Measurements from ENCODE around the gene LAG3. TPM values are rescaled to one million over a fixed set of nuclear protein-coding genes. Genes with fewer than 3 reads are reported as not detected.

LAG3 gene
- total RNA-seq, 1 experiment from 2014 or later: 0.58 TPM

DNA sequence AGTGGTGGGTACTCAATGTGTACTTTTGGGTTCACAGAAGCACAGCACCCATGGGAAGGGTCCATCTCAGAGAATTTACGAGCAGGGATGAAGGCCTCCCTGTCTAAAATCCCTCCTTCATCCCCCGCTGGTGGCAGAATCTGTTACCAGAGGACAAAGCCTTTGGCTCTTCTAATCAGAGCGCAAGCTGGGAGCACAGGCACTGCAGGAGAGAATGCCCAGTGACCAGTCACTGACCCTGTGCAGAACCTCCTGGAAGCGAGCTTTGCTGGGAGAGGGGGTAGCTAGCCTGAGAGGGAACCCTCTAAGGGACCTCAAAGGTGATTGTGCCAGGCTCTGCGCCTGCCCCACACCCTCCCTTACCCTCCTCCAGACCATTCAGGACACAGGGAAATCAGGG lies 47.8 kb downstream of the LAG3 start:
- Mint-ChIP-seq H3K4me3 (ENCODE audit: unreplicated experiment) (no peak overlapping the region), H3K9me3 (ENCODE audit: unreplicated experiment) (no peaks in the 10 kb centered on the region), H3K27me3 (ENCODE audit: insufficient read depth, unreplicated experiment) (peaks cover 56% of the 10 kb centered on the region), H3K4me1 (ENCODE audit: insufficient read depth, unreplicated experiment) (peaks cover 3% of the 10 kb centered on the region), H3K36me3 (ENCODE audit: insufficient read depth, unreplicated experiment) (no peaks in the 10 kb centered on the region), H3K27ac (ENCODE audit: low read depth, unreplicated experiment) (no peak overlapping the region)
- ChIA-PET POLR2A (no interaction called here), CTCF (interaction anchor here (0.6 to 1.6 kb wide), 4 partner anchors 13 to 124 kb away, joined by 3 to 8 read pairs (median 4); no protein-coding TSS in a partner anchor)
- TF ChIP-seq, protein P1, sequence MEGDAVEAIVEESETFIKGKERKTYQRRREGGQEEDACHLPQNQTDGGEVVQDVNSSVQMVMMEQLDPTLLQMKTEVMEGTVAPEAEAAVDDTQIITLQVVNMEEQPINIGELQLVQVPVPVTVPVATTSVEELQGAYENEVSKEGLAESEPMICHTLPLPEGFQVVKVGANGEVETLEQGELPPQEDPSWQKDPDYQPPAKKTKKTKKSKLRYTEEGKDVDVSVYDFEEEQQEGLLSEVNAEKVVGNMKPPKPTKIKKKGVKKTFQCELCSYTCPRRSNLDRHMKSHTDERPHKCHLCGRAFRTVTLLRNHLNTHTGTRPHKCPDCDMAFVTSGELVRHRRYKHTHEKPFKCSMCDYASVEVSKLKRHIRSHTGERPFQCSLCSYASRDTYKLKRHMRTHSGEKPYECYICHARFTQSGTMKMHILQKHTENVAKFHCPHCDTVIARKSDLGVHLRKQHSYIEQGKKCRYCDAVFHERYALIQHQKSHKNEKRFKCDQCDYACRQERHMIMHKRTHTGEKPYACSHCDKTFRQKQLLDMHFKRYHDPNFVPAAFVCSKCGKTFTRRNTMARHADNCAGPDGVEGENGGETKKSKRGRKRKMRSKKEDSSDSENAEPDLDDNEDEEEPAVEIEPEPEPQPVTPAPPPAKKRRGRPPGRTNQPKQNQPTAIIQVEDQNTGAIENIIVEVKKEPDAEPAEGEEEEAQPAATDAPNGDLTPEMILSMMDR (IDR thresholded peaks at IDR 0.05; ENCODE audit: unreplicated experiment): no peak
- intact Hi-C loops (cut with micrococcal nuclease): no loop called here
- BruUV-seq (replicated peaks): no TSS peak
- DNase-seq (ENCODE audit: unreplicated experiment): no peak

DNA sequence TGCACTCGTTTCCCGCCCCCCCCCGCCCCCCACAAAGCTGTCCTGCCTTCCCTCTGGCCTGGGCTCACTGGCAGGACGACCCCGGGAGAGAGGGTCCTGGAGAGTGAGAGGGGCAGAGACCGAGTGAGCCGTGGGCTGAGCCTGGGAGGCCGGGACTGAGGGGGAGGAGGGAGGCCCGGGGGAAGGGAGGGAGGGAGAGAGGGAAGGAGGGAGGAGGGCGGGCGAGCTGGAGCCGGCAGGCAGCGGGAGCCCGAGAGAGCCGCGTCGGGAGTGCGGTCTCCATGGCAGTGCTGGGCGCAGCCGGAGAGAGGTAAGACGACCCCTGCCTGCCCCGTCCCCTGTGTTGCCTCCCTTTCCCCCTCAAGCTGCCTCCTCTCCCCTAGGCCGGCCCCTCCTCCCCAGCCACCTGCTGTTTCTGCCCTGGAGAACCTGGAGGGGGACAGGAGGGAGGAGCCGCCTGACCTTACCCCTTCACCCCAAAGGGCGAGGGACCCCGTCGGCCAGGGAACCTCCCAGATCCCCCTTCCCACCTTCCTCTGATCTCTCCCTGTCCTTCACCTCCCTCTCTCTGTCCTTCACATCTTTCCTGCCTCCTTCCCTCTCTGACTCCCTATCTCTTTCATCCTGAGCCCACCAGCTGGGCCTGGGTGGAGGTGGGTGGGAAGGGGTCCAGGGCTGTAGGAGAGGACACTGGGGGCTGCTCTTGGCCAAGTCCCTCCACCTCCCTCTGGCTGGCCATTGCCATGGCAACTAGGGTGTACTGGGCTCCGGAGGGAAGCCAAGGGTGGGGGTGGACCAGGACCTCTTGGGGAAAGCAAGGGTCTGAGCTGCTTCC lies 49.5 kb downstream of the LAG3 start, which contains the start of gene GPR162:
Gene GPR162 (plus strand): TSS at position 231 of the 835 bp plus-strand sequence. CDS start 2,078 bp downstream, outside the sequence.
- Mint-ChIP-seq H3K27me3 (ENCODE audit: insufficient read depth, unreplicated experiment) (peaks cover 68% of the 10 kb centered on the region), H3K9me3 (ENCODE audit: unreplicated experiment) (no peaks in the 10 kb centered on the region), H3K27ac (ENCODE audit: low read depth, unreplicated experiment) (no peak within 1 kb of the TSS), H3K4me3 (ENCODE audit: unreplicated experiment) (no peak within 1 kb of the TSS), H3K36me3 (ENCODE audit: insufficient read depth, unreplicated experiment) (no peaks in the 10 kb centered on the region), H3K4me1 (ENCODE audit: insufficient read depth, unreplicated experiment) (peaks cover 9% of the 10 kb centered on the region)
- CTCF ChIA-PET: interaction anchor here (0.6 to 1.6 kb wide), 8 partner anchors 11 to 251 kb away, joined by 3 to 8 read pairs (median 3); partner anchors contain the start of gene MLF2
- BruUV-seq (replicated peaks): no TSS peak
- intact Hi-C loops (cut with micrococcal nuclease): no loop called here
- TF ChIP-seq, protein P1 (IDR thresholded peaks at IDR 0.05; ENCODE audit: unreplicated experiment): no peak
- no peak for DNase-seq (ENCODE audit: unreplicated experiment)
- POLR2A ChIA-PET: interaction anchor here (0.5 kb wide), 1 partner anchor 51 kb away, joined by 4 read pairs; the partner anchor contains the start of gene SPSB2

DNA sequence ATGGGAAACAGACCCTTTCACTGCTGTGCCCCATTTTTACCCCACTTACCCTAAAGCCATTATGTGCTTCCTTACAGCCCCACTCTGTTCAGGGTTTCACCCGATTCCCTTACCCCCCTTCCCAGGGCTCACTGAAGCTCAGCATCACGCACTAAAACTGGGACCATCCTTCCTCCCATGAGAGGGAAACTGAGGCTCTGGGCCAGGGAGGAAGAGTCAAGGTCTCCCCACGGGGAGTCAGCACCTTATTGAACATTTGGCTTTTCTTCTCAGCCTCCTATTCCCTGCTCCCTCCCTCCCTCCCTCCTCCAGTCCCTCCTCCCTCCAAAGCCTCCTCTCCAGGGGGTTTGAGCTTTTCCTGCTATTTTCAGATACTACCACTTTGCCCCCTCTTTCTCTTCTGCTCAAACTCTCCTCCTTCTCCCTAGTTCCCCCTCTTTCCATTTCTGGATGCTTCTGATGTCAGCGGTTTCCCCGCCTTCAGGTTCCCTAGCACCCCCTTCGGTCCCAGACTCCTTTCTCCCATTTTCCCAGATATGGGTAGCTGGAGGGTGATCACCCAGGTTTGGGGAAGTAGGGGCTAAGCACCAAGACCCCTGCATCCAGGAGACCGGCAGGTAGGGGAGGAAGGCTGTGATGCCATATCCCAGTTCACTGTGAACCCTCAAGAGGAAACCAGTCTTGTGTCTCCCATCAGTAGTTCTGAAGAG lies 50.3 kb downstream of the LAG3 start:
- no TSS peak for BruUV-seq (replicated peaks)
- H3K4me1 Mint-ChIP-seq (ENCODE audit: insufficient read depth, unreplicated experiment): peaks cover 15% of the 10 kb centered on the region
- H3K9me3 Mint-ChIP-seq (ENCODE audit: unreplicated experiment): no peaks in the 10 kb centered on the region
- TF ChIP-seq, protein P1 (IDR thresholded peaks at IDR 0.05; ENCODE audit: unreplicated experiment): no peak
- ChIA-PET POLR2A (no interaction called here), CTCF (interaction anchor here (0.6 to 1.4 kb wide), 6 partner anchors 11 to 90 kb away, joined by 3 to 4 read pairs (median 3); partner anchors contain the start of gene MLF2)
- H3K27me3 Mint-ChIP-seq (ENCODE audit: insufficient read depth, unreplicated experiment): peaks cover 76% of the 10 kb centered on the region
- no peak for DNase-seq (ENCODE audit: unreplicated experiment)
- no peaks in the 10 kb centered on the region for H3K36me3 Mint-ChIP-seq (ENCODE audit: insufficient read depth, unreplicated experiment)
- H3K4me3 Mint-ChIP-seq (ENCODE audit: unreplicated experiment): no peak overlapping the region
- intact Hi-C loops (cut with micrococcal nuclease): no loop called here
- H3K27ac Mint-ChIP-seq (ENCODE audit: low read depth, unreplicated experiment): no peak overlapping the region
